Fibroblast of the aortic adventitia (primary cell): ENCODE measurements around the gene DRAXIN. TPM values are rescaled to one million over a fixed set of nuclear protein-coding genes. Genes with fewer than 3 reads are reported as not detected.

ENCODE experiments used
- DNase-seq: peaks from one replicate; pipeline ENCODE4 v3.0.0-alpha.2; 2010; ENCODE audit warnings: low read depth
- H3K4me3 ChIP-seq: 2 replicates; pipeline ENCODE4 v1.5.1; 2011; ENCODE audit warnings: low read depth, mild to moderate bottlenecking, control low read depth, low read length, moderate library complexity
- CTCF ChIP-seq: IDR thresholded peaks from 2 replicates; pipeline ENCODE4 v1.5.1; 2011; ENCODE audit warnings: mild to moderate bottlenecking, low read length, control low read depth, inconsistent platforms; ENCODE audit not compliant: insufficient read depth
- total RNA-seq: library from RNA; depleted of rRNA; stranded (reverse); fragments of >200 nt; gene quantifications from 2 replicates; pipeline ENCODE4 v1.2.3, GENCODE V29; 2012; ENCODE audit warnings: low replicate concordance

Gene DRAXIN
- total RNA-seq, 1 donor = 2.4 TPM

- DNase-seq = no peak
- TF ChIP-seq CTCF = no peak
- no peak overlapping the region for H3K4me3 ChIP-seq
Measured at GRCh38 chr1:11712285-11712684, 20.8 kb downstream of the DRAXIN start.

DNA sequence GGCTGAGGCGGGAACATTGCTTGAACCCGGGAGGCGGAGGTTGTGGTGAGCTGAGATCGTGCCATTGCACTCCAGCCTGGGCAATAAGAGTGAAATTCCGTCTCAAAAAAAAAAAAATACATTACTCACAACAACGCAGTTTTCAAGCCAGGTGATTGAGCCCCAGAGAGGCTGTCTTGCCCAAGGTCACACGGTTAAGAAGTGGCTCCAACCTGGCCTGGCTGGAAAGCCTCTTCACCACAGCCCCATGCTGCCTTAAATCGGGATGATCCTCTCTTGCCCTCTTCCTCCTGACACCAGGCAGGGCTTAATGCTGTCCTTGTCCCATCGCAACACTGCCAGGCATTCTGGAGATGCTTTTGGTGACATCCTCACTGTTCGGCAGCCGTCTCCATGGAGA, 21.6 kb downstream of the DRAXIN start:
- TF ChIP-seq CTCF = no peak
- H3K4me3 ChIP-seq = no peak overlapping the region
- no peak for DNase-seq

- TF ChIP-seq CTCF = no peak
- no peak overlapping the region for H3K4me3 ChIP-seq
- DNase-seq = peak; percentile 13
Measured at GRCh38 chr1:11714831-11715575, 23.5 kb downstream of the DRAXIN start.

DNA sequence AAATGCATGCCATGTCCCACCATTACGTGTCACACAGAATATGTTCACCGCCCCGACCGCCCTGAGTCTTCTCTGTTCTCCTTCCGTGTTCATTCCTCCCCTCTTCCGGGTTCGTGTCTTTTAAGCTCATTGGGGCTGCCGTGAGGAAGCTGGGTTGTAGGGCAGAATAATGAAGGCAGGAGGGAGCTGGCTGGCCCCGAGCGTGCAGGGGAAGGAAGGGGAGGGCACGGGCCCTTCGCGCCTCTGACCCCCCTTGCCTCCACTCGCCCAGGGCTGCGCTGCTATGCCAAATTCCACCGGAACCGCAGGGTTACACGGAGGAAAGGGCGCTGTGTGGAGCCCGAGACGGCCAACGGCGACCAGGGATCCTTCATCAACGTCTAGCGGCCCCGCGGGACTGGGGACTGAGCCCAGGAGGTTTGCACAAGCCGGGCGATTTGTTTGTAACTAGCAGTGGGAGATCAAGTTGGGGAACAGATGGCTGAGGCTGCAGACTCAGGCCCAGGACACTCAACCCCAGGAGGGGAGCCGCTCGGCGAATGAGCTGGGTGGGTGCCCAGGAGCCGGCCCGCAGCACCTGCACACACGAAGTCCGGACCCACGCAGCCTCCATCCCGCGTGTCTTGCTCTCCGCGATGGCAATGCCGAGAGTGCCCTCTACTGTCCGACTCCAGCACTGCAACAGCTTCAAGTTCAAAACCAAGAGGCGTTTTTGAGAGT, 28.0 kb downstream of the DRAXIN start:
- peak; percentile 98 for TF ChIP-seq CTCF
- H3K4me3 ChIP-seq = peak overlapping the region; percentile 48
- peak; percentile 77 for DNase-seq

DNA sequence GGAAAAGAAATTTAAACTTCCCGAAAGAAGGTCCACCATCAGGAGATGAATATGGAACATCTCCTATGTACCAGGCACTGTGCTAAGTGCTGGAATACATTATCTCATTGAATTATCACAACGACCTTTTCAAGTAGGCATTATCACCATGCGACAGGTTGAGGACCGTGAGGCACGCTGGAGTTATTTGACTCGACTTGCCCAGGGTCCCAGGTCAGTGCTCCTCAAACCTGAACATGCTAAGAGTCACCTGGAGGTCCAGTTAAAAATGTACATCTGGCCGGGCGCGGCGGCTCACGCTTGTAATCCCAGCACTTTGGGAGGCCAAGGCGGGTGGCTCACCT, 28.5 kb downstream of the DRAXIN start:
- DNase-seq = no peak
- no peak for TF ChIP-seq CTCF
- H3K4me3 ChIP-seq = no peak overlapping the region

DNA sequence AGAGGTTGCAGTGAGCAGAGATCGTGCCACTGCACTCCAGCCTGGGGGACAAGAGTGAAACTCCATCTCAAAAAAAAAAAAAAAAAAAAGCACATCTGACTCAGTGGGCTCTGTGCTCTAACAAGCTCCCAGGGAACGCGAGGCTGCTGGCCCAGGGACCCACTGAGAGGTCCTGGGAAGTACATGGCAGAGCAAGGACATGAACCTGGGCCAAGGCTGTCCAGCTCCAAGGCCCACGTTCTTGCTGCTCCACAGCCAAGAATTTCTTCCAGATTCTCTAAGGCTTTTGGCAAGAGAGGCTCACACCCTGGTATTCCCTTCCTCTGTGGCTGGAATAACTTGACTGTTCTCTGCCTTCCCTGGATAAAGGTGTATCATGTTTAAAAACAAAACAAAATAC, 29.0 kb downstream of the DRAXIN start:
- DNase-seq = no peak
- no peak for TF ChIP-seq CTCF
- no peak overlapping the region for H3K4me3 ChIP-seq

- H3K4me3 ChIP-seq = no peak overlapping the region
- DNase-seq = no peak
- no peak for TF ChIP-seq CTCF
Measured at GRCh38 chr1:11721311-11721710, 29.8 kb downstream of the DRAXIN start.
